GM23248 (cell line): ENCODE measurements around the gene SMG7.

Source experiments
- EZH2 ChIP-seq: fragments of 200-600 bp; sonication (generic); IDR thresholded peaks from 2 replicates; pipeline ENCODE4 v1.6.1; 2018; ENCODE audit warnings: antibody characterized with exemption, mild to moderate bottlenecking; ENCODE audit not compliant: insufficient read depth, poor library complexity, severe bottlenecking
- EZH2phosphoT487 ChIP-seq: fragments of 200-600 bp; sonication (generic); IDR thresholded peaks from 2 replicates; pipeline ENCODE4 v1.6.1; 2018; ENCODE audit warnings: antibody characterized with exemption, moderate library complexity, mild to moderate bottlenecking, low read depth; ENCODE audit not compliant: insufficient read depth

GRCh38 chr1:183602510-183602909 is 130.2 kb downstream of the SMG7 start:
- TF ChIP-seq EZH2 (no peak), EZH2phosphoT487 (no peak)
